Fibroblast of lung (primary cell): ENCODE results near the gene MPZ. TPM values are rescaled to one million over a fixed set of nuclear protein-coding genes. Genes with fewer than 3 reads are reported as not detected.

Experiments
- DNase-seq, 2 donors: peaks; one replicate each; pipeline versions ENCODE4 v3.0.0 to v3.0.0-alpha.2; 2010; ENCODE audit warnings: low read depth in 2 of 2
- H2AFZ ChIP-seq: 2 replicates; pipeline ENCODE4 v1.5.1; 2012; ENCODE audit warnings: low read length, control low read depth, inconsistent platforms
- H3K27ac ChIP-seq: 2 replicates; pipeline ENCODE4 v1.5.1; 2011; ENCODE audit warnings: low read length, control low read depth; ENCODE audit not compliant: insufficient read depth
- H3K27me3 ChIP-seq: 2 replicates; pipeline ENCODE4 v1.5.1; 2011; ENCODE audit warnings: mild to moderate bottlenecking, low read length; ENCODE audit not compliant: control insufficient read depth, insufficient read depth
- H3K36me3 ChIP-seq: 2 replicates; pipeline ENCODE4 v1.5.1; 2011; ENCODE audit warnings: low read length; ENCODE audit not compliant: control insufficient read depth, insufficient read depth
- H3K4me1 ChIP-seq: 2 replicates; pipeline ENCODE4 v1.5.1; 2011; ENCODE audit warnings: low read length; ENCODE audit not compliant: control insufficient read depth, insufficient read depth; ENCODE audit errors: extremely low read depth
- H3K4me2 ChIP-seq: 2 replicates; pipeline ENCODE4 v1.5.1; 2011; ENCODE audit warnings: low read length, control low read depth; ENCODE audit not compliant: insufficient read depth; ENCODE audit errors: extremely low read depth
- H3K4me3 ChIP-seq, 4 experiments: fragments of 200-600 bp in 1 of 4; sonication (generic) in 1 of 4; replicated peaks in 1 of 4; 2 replicates each; pipeline ENCODE4 v1.5.1; 2011 to 2016; ENCODE audit warnings: low read length in 4 of 4, low read depth in 3 of 4, mild to moderate bottlenecking in 3 of 4, control low read depth in 2 of 4, inconsistent platforms in 1 of 4, mixed read lengths in 1 of 4; ENCODE audit not compliant: insufficient read depth in 1 of 4; ENCODE audit errors: control extremely low read depth in 1 of 4
- H3K79me2 ChIP-seq: 2 replicates; pipeline ENCODE4 v1.5.1; 2012; ENCODE audit warnings: mild to moderate bottlenecking, low read length, inconsistent platforms; ENCODE audit not compliant: control insufficient read depth, insufficient read depth
- H3K9ac ChIP-seq: 2 replicates; pipeline ENCODE4 v1.5.1; 2011; ENCODE audit warnings: mild to moderate bottlenecking, low read length, control low read depth; ENCODE audit not compliant: insufficient read depth
- H3K9me3 ChIP-seq: 2 replicates; pipeline ENCODE4 v1.5.1; 2012; ENCODE audit warnings: low read depth, low read length; ENCODE audit not compliant: control insufficient read depth, insufficient read depth
- H4K20me1 ChIP-seq: 2 replicates; pipeline ENCODE4 v1.5.1; 2011; ENCODE audit warnings: low read length; ENCODE audit not compliant: control insufficient read depth, insufficient read depth; ENCODE audit errors: extremely low read depth
- CTCF ChIP-seq, 2 donors: IDR thresholded peaks in 1 of 2; conservative IDR thresholded peaks in 1 of 2; 1 replicate in 1 of 2; 2 replicates in 1 of 2; pipeline ENCODE4 v1.5.1; 2011 to 2012; ENCODE audit warnings: low read length in 2 of 2, control low read depth in 1 of 2, inconsistent platforms in 1 of 2, low read depth in 1 of 2, mild to moderate bottlenecking in 1 of 2
- EZH2 ChIP-seq: IDR thresholded peaks from 2 replicates; pipeline ENCODE4 v1.5.1; 2012; ENCODE audit warnings: low read length, control low read depth, mild to moderate bottlenecking; ENCODE audit errors: missing control alignments
- polyA plus RNA-seq, 2 donors: library from polyadenylated mRNA; depleted of rRNA in 1 of 2; stranded (reverse) in 1 of 2; unstranded in 1 of 2; fragments of >200 nt; gene quantifications; 2 replicates each; pipeline ENCODE4 v1.2.1, GENCODE V29; 2011 to 2012; ENCODE audit warnings: missing spikeins in 1 of 2
- total RNA-seq: library from RNA; depleted of rRNA; stranded (reverse); fragments of >200 nt; gene quantifications from 2 replicates; pipeline ENCODE4 v1.2.1, GENCODE V29; 2014

MPZ gene
- total and polyA plus RNA-seq, 2 donors (not counting 1 experiment from before 2014, with no cell fraction given) = 0.99 to 1.9 TPM

DNA sequence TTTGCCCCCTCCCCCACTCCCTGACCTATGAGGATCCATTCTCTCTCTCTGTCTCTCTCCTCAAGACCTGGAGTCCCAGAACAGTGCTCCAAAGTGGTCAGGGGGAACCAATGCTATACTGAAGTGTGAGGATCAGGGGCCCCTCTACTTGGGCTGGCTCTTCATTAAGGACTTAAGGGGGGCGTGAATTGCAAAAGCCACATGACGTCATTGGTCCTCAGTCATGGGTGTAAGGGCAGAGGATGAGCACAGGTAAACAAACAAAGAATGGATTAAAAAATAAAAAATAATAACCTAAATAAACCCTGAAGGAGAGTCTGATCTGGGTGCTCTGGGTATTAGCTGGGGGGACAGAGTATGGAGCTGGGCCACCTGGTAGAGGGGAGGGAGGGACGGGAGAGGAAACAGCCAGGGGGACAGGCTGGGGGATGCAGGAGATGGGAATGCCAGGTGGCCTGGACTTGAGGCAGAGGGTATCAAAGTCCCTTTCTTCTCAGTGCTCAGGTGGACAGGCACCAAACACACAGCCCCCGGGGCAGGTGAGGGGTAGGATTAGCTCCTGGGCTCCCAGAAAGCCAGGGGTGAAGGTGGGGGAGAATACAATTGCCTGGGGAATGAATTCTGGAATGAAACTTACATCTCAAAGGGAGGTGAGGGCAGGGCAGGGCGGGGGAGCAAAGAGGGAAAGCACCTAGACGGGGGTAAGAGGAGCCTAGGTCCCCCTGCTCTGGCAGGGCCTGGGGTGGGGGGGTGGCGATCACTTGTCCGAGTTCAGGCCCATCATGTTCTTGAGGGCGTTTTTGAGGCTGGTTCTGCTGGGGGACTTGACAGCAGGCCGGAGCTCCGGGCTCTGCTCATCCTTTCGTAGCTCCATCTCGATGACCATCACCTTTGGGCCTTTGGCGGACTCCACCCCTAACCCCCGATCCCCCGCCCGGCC, 4.6 kb downstream of the MPZ start:
- no peaks in the 10 kb centered on the region for H3K9me3 ChIP-seq
- peak overlapping the region; percentile 77 for H3K4me2 ChIP-seq
- no peaks in the 10 kb centered on the region for H3K79me2 ChIP-seq
- H3K4me3 ChIP-seq = peak overlapping the region; percentile 34 to 79 (median 60)
- DNase-seq = no peak
- peaks cover 16% of the 10 kb centered on the region for H3K4me1 ChIP-seq
- peak overlapping the region; percentile 81 for H2AFZ ChIP-seq
- peak overlapping the region; percentile 40 for H3K9ac ChIP-seq
- no peaks in the 10 kb centered on the region for H3K36me3 ChIP-seq
- no peak overlapping the region for H3K27ac ChIP-seq
- TF ChIP-seq CTCF (conservative IDR thresholded peaks at IDR 0.05 in 1 of 2, IDR thresholded peaks at IDR 0.05 in 1 of 2; ENCODE audit: low read depth in 1 of 2, low read length in 2 of 2) = no peak
- no peak for TF ChIP-seq EZH2
- H4K20me1 ChIP-seq = no peaks in the 10 kb centered on the region
- H3K27me3 ChIP-seq = no peaks in the 10 kb centered on the region

DNA sequence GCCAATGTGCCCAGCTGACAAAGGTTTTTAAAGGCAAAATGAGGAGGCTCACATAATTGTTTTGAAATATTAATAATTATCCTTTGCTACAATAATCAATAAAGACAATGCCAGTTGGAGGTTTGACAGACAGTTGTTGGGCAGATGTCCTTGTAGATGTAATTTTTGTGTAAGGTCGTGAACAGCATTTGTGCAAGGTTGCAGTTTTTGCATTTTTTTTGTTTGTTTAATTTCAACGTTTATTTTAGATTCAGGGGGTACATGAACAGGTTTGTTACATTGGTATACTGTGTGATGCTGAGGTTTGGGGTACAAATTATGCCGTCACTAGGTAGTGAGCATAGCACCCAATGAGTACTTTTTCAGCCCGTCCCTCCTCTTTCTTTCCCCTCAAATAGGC, 9.3 kb downstream of the MPZ start:
- Histone ChIP-seq H3K27me3 (no peaks in the 10 kb centered on the region), H3K4me2 (no peak overlapping the region), H3K79me2 (no peaks in the 10 kb centered on the region), H4K20me1 (no peaks in the 10 kb centered on the region), H3K4me3 (no peak overlapping the region), H3K9me3 (no peaks in the 10 kb centered on the region), H3K4me1 (peaks cover 3% of the 10 kb centered on the region), H3K36me3 (no peaks in the 10 kb centered on the region), H3K9ac (no peak overlapping the region), H3K27ac (no peak overlapping the region), H2AFZ (no peak overlapping the region)
- no peak for DNase-seq
- TF ChIP-seq CTCF (conservative IDR thresholded peaks at IDR 0.05 in 1 of 2, IDR thresholded peaks at IDR 0.05 in 1 of 2; ENCODE audit: low read depth in 1 of 2, low read length in 2 of 2) = no peak
- TF ChIP-seq EZH2 = no peak

- H3K4me3 ChIP-seq = no peak overlapping the region
- no peaks in the 10 kb centered on the region for H3K36me3 ChIP-seq
- no peak for DNase-seq
- H2AFZ ChIP-seq = no peak overlapping the region
- no peaks in the 10 kb centered on the region for H3K79me2 ChIP-seq
- no peak overlapping the region for H3K9ac ChIP-seq
- H3K4me1 ChIP-seq = no peaks in the 10 kb centered on the region
- no peaks in the 10 kb centered on the region for H4K20me1 ChIP-seq
- no peaks in the 10 kb centered on the region for H3K27me3 ChIP-seq
- H3K27ac ChIP-seq = no peak overlapping the region
- H3K9me3 ChIP-seq = no peaks in the 10 kb centered on the region
- H3K4me2 ChIP-seq = no peak overlapping the region
- TF ChIP-seq CTCF (conservative IDR thresholded peaks at IDR 0.05 in 1 of 2, IDR thresholded peaks at IDR 0.05 in 1 of 2; ENCODE audit: low read depth in 1 of 2, low read length in 2 of 2) (no peak), EZH2 (no peak)
Observed at GRCh38 chr1:161299347-161299746, 10.4 kb downstream of the MPZ start.
